Measurements from ENCODE around the gene C12orf60.

Gene C12orf60

GRCh38 chr12:14777271-14777670, 26.2 kb upstream of the C12orf60 start:
- DNase-seq: no peak

- no peak for DNase-seq
Observed at GRCh38 chr12:14779834-14780233, 23.6 kb upstream of the C12orf60 start.

GRCh38 chr12:14780859-14781258, 22.6 kb upstream of the C12orf60 start:
- no peak for DNase-seq

- DNase-seq: no peak
Observed at GRCh38 chr12:14781563-14781962, 21.9 kb upstream of the C12orf60 start.

- no peak for DNase-seq
Observed at GRCh38 chr12:14782756-14783155, 20.7 kb upstream of the C12orf60 start.

- DNase-seq: no peak
Observed at GRCh38 chr12:14784471-14784870, 19.0 kb upstream of the C12orf60 start.

- DNase-seq: no peak
Observed at GRCh38 chr12:14785568-14785967, 17.9 kb upstream of the C12orf60 start.

GRCh38 chr12:14795028-14795448, 8.4 kb upstream of the C12orf60 start:
- no peak for DNase-seq

- DNase-seq: no peak
Observed at GRCh38 chr12:14802247-14802646, 1.2 kb upstream of the C12orf60 start.

- DNase-seq: no peak
Observed at GRCh38 chr12:14802721-14803010, 804 bp upstream of the C12orf60 start.

GRCh38 chr12:14803830-14804160, 325 bp downstream of the C12orf60 start:
- DNase-seq: no peak

- DNase-seq: no peak
Observed at GRCh38 chr12:14810167-14810952, 6.9 kb downstream of the C12orf60 start.

GRCh38 chr12:14810953-14811483, 7.5 kb downstream of the C12orf60 start:
- no peak for DNase-seq

GRCh38 chr12:14811486-14811885, 8.0 kb downstream of the C12orf60 start:
- DNase-seq: no peak

GRCh38 chr12:14814014-14814413, 10.5 kb downstream of the C12orf60 start, which contains the start of gene SMCO3:
SMCO3 (minus strand) TSS chr12:14814182; CDS start chr12:14806680, 7,502 bp downstream.
- DNase-seq: no peak

GRCh38 chr12:14824012-14824634, 20.7 kb downstream of the C12orf60 start:
- no peak for DNase-seq

GRCh38 chr12:14825256-14825655, 21.8 kb downstream of the C12orf60 start:
- no peak for DNase-seq

GRCh38 chr12:14826491-14826890, 23.0 kb downstream of the C12orf60 start:
- DNase-seq: no peak

GRCh38 chr12:14827043-14827442, 23.6 kb downstream of the C12orf60 start:
- no peak for DNase-seq

GRCh38 chr12:14828892-14829291, 25.4 kb downstream of the C12orf60 start:
- DNase-seq: no peak

GRCh38 chr12:14833336-14833735, 29.9 kb downstream of the C12orf60 start:
- no peak for DNase-seq

GRCh38 chr12:14833952-14834351, 30.5 kb downstream of the C12orf60 start:
- no peak for DNase-seq

GRCh38 chr12:14834509-14834908, 31.0 kb downstream of the C12orf60 start:
- no peak for DNase-seq

Data from activated T-cell treated with anti-CD3 and anti-CD28 coated beads, Interleukin-2, amount 50 U/mL, for 48 hours (primary cell).